ENCODE data around the gene ITGAE.

ITGAE gene

DNA sequence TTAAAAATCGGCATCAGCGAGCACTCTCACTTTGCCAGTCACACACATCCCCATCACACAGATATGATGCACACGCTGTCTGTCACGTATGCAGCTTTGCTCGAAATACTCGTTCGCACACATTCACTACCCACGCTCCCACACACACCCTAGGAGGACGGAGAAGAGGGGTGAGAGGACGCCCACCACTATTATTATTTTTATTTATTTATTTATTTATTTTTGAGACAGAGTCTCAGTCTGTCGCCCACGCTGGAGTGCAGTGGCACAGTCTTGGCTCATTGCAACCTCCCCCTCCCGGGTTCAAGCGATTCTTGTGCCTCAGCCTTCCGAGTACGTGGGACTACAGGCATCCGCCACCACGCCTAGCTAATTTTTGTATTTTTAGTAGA is 46.9 kb downstream of the ITGAE start:
- TF ChIP-seq, protein P1, sequence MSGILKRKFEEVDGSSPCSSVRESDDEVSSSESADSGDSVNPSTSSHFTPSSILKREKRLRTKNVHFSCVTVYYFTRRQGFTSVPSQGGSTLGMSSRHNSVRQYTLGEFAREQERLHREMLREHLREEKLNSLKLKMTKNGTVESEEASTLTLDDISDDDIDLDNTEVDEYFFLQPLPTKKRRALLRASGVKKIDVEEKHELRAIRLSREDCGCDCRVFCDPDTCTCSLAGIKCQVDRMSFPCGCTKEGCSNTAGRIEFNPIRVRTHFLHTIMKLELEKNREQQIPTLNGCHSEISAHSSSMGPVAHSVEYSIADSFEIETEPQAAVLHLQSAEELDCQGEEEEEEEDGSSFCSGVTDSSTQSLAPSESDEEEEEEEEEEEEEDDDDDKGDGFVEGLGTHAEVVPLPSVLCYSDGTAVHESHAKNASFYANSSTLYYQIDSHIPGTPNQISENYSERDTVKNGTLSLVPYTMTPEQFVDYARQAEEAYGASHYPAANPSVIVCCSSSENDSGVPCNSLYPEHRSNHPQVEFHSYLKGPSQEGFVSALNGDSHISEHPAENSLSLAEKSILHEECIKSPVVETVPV (CRISPR knock-in tag; IDR thresholded peaks at IDR 0.05), result no peak
- TF ChIP-seq, protein P2, sequence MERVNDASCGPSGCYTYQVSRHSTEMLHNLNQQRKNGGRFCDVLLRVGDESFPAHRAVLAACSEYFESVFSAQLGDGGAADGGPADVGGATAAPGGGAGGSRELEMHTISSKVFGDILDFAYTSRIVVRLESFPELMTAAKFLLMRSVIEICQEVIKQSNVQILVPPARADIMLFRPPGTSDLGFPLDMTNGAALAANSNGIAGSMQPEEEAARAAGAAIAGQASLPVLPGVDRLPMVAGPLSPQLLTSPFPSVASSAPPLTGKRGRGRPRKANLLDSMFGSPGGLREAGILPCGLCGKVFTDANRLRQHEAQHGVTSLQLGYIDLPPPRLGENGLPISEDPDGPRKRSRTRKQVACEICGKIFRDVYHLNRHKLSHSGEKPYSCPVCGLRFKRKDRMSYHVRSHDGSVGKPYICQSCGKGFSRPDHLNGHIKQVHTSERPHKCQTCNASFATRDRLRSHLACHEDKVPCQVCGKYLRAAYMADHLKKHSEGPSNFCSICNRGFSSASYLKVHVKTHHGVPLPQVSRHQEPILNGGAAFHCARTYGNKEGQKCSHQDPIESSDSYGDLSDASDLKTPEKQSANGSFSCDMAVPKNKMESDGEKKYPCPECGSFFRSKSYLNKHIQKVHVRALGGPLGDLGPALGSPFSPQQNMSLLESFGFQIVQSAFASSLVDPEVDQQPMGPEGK (CRISPR knock-in tag; IDR thresholded peaks at IDR 0.05; ENCODE audit: borderline replicate concordance), result no peak
- TF ChIP-seq OSR1 (CRISPR knock-in tag; IDR thresholded peaks at IDR 0.05) (no peak), TCF4 (CRISPR knock-in tag; IDR thresholded peaks at IDR 0.05; ENCODE audit: borderline replicate concordance) (no peak), ZFP30 (CRISPR knock-in tag; IDR thresholded peaks at IDR 0.05) (no peak), PPARA (CRISPR knock-in tag; IDR thresholded peaks at IDR 0.05; ENCODE audit: borderline replicate concordance) (no peak), ISL1 (CRISPR knock-in tag; IDR thresholded peaks at IDR 0.05) (no peak), ZNF70 (CRISPR knock-in tag; IDR thresholded peaks at IDR 0.05) (no peak), ZNF565 (CRISPR knock-in tag; conservative IDR thresholded peaks at IDR 0.05; ENCODE audit: low read depth) (no peak), TOX (CRISPR knock-in tag; IDR thresholded peaks at IDR 0.05; ENCODE audit: borderline replicate concordance) (no peak), GLIS3 (CRISPR knock-in tag; IDR thresholded peaks at IDR 0.05) (no peak), BACH2 (CRISPR knock-in tag; IDR thresholded peaks at IDR 0.05; ENCODE audit: borderline replicate concordance) (no peak), ZC3H10 (CRISPR knock-in tag; IDR thresholded peaks at IDR 0.05) (no peak), CSDC2 (CRISPR knock-in tag; IDR thresholded peaks at IDR 0.05) (no peak), SNAI2 (CRISPR knock-in tag; IDR thresholded peaks at IDR 0.05) (no peak), ESRRG (CRISPR knock-in tag; IDR thresholded peaks at IDR 0.05) (no peak), RARB (CRISPR knock-in tag; IDR thresholded peaks at IDR 0.05) (no peak)
- TF ChIP-seq, protein P3, sequence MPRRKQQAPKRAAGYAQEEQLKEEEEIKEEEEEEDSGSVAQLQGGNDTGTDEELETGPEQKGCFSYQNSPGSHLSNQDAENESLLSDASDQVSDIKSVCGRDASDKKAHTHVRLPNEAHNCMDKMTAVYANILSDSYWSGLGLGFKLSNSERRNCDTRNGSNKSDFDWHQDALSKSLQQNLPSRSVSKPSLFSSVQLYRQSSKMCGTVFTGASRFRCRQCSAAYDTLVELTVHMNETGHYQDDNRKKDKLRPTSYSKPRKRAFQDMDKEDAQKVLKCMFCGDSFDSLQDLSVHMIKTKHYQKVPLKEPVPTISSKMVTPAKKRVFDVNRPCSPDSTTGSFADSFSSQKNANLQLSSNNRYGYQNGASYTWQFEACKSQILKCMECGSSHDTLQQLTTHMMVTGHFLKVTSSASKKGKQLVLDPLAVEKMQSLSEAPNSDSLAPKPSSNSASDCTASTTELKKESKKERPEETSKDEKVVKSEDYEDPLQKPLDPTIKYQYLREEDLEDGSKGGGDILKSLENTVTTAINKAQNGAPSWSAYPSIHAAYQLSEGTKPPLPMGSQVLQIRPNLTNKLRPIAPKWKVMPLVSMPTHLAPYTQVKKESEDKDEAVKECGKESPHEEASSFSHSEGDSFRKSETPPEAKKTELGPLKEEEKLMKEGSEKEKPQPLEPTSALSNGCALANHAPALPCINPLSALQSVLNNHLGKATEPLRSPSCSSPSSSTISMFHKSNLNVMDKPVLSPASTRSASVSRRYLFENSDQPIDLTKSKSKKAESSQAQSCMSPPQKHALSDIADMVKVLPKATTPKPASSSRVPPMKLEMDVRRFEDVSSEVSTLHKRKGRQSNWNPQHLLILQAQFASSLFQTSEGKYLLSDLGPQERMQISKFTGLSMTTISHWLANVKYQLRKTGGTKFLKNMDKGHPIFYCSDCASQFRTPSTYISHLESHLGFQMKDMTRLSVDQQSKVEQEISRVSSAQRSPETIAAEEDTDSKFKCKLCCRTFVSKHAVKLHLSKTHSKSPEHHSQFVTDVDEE (CRISPR knock-in tag; IDR thresholded peaks at IDR 0.05), result no peak
- TF ChIP-seq, protein P4, sequence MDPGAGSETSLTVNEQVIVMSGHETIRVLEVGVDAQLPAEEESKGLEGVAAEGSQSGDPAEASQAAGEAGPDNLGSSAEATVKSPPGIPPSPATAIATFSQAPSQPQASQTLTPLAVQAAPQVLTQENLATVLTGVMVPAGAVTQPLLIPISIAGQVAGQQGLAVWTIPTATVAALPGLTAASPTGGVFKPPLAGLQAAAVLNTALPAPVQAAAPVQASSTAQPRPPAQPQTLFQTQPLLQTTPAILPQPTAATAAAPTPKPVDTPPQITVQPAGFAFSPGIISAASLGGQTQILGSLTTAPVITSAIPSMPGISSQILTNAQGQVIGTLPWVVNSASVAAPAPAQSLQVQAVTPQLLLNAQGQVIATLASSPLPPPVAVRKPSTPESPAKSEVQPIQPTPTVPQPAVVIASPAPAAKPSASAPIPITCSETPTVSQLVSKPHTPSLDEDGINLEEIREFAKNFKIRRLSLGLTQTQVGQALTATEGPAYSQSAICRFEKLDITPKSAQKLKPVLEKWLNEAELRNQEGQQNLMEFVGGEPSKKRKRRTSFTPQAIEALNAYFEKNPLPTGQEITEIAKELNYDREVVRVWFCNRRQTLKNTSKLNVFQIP (CRISPR knock-in tag; IDR thresholded peaks at IDR 0.05; ENCODE audit: borderline replicate concordance, low read depth), result no peak

DNA sequence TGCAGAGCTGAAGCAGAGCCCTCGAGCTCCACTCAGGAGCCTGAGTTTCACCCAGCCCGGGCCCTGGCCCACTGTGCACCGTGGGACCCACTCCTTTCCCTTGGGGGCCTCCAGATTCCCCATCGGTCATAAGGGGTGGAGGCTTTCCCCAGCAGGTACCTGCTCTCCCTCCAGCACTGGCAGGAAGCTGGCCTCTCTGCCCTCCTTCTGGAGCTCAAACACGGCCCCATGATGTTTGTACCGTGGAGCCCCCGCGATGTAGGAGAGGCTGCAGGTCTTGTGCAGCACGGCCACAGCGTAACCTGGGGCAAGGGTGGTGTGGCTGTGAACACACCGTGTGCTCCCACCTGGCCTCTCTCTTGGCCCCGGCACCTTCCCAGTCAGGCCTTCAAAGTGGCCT is 47.4 kb downstream of the ITGAE start:
- TF ChIP-seq ZNF565 (CRISPR knock-in tag; conservative IDR thresholded peaks at IDR 0.05; ENCODE audit: low read depth) (no peak), ISL1 (CRISPR knock-in tag; IDR thresholded peaks at IDR 0.05) (no peak), PPARA (CRISPR knock-in tag; IDR thresholded peaks at IDR 0.05; ENCODE audit: borderline replicate concordance) (no peak), ZC3H10 (CRISPR knock-in tag; IDR thresholded peaks at IDR 0.05) (no peak), ZNF8 (CRISPR knock-in tag; IDR thresholded peaks at IDR 0.05) (no peak), ZFP3 (CRISPR knock-in tag; IDR thresholded peaks at IDR 0.05) (no peak), ZNF70 (CRISPR knock-in tag; IDR thresholded peaks at IDR 0.05) (no peak), ESRRG (CRISPR knock-in tag; IDR thresholded peaks at IDR 0.05) (no peak), TOX (CRISPR knock-in tag; IDR thresholded peaks at IDR 0.05; ENCODE audit: borderline replicate concordance) (no peak), SNAI2 (CRISPR knock-in tag; IDR thresholded peaks at IDR 0.05) (no peak), CSDC2 (CRISPR knock-in tag; IDR thresholded peaks at IDR 0.05) (no peak), OSR1 (CRISPR knock-in tag; IDR thresholded peaks at IDR 0.05) (no peak), ZFP30 (CRISPR knock-in tag; IDR thresholded peaks at IDR 0.05) (no peak), TCF4 (CRISPR knock-in tag; IDR thresholded peaks at IDR 0.05; ENCODE audit: borderline replicate concordance) (no peak), GLIS3 (CRISPR knock-in tag; IDR thresholded peaks at IDR 0.05) (no peak)
- TF ChIP-seq, protein P2 (CRISPR knock-in tag; IDR thresholded peaks at IDR 0.05; ENCODE audit: borderline replicate concordance), result no peak
- TF ChIP-seq, protein P4 (CRISPR knock-in tag; IDR thresholded peaks at IDR 0.05; ENCODE audit: borderline replicate concordance, low read depth), result no peak
- TF ChIP-seq, protein P1 (CRISPR knock-in tag; IDR thresholded peaks at IDR 0.05), result no peak
- TF ChIP-seq, protein P5, sequence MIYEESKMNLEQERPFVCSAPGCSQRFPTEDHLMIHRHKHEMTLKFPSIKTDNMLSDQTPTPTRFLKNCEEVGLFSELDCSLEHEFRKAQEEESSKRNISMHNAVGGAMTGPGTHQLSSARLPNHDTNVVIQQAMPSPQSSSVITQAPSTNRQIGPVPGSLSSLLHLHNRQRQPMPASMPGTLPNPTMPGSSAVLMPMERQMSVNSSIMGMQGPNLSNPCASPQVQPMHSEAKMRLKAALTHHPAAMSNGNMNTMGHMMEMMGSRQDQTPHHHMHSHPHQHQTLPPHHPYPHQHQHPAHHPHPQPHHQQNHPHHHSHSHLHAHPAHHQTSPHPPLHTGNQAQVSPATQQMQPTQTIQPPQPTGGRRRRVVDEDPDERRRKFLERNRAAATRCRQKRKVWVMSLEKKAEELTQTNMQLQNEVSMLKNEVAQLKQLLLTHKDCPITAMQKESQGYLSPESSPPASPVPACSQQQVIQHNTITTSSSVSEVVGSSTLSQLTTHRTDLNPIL (CRISPR knock-in tag; IDR thresholded peaks at IDR 0.05; ENCODE audit: low read depth), result no peak
- no peak for ATAC-seq

More for the DNA sequence above, 46.9 kb downstream of the ITGAE start:
- no peak for ATAC-seq
